ENCODE measurements around the gene GPR157.

GPR157 gene

GRCh38 chr1:9120312-9120958 is 8.5 kb downstream of the GPR157 start:
- peaks cover 10% of the 10 kb centered on the region for H3K79me2 ChIP-seq
- H3K36me3 ChIP-seq (ENCODE audit: control insufficient read depth, insufficient read depth, low read length), result no peaks in the 10 kb centered on the region
- H3K4me1 ChIP-seq, result peaks cover 2% of the 10 kb centered on the region
- TF ChIP-seq CTCF (IDR thresholded peaks at IDR 0.05), result no peak
- no peak overlapping the region for H3K27ac ChIP-seq
- H3K4me2 ChIP-seq (ENCODE audit: low read length), result no peak overlapping the region
- H3K4me3 ChIP-seq (ENCODE audit: low read depth, low read length), result no peak overlapping the region
- H3K27me3 ChIP-seq (ENCODE audit: control insufficient read depth, insufficient read depth, low read length), result no peaks in the 10 kb centered on the region
- no peaks in the 10 kb centered on the region for H3K9me3 ChIP-seq (ENCODE audit: control insufficient read depth, low read length)
- no peak overlapping the region for H2AFZ ChIP-seq
- no peak overlapping the region for H3K9ac ChIP-seq

- H3K4me2 ChIP-seq (ENCODE audit: low read length), result no peak overlapping the region
- no peaks in the 10 kb centered on the region for H3K9me3 ChIP-seq (ENCODE audit: control insufficient read depth, low read length)
- peaks cover 10% of the 10 kb centered on the region for H3K79me2 ChIP-seq
- H3K4me3 ChIP-seq (ENCODE audit: low read depth, low read length), result no peak overlapping the region
- no peaks in the 10 kb centered on the region for H3K36me3 ChIP-seq (ENCODE audit: control insufficient read depth, insufficient read depth, low read length)
- no peak overlapping the region for H3K27ac ChIP-seq
- TF ChIP-seq CTCF (IDR thresholded peaks at IDR 0.05), result no peak
- H3K9ac ChIP-seq, result no peak overlapping the region
- H2AFZ ChIP-seq, result no peak overlapping the region
- no peaks in the 10 kb centered on the region for H3K27me3 ChIP-seq (ENCODE audit: control insufficient read depth, insufficient read depth, low read length)
- peaks cover 2% of the 10 kb centered on the region for H3K4me1 ChIP-seq
Observed at GRCh38 chr1:9119745-9120144, 9.2 kb downstream of the GPR157 start.

GRCh38 chr1:9118186-9118585 is 10.7 kb downstream of the GPR157 start:
- Histone ChIP-seq H3K9me3 (ENCODE audit: control insufficient read depth, low read length) (no peaks in the 10 kb centered on the region), H2AFZ (no peak overlapping the region), H3K4me2 (ENCODE audit: low read length) (no peak overlapping the region), H3K36me3 (ENCODE audit: control insufficient read depth, insufficient read depth, low read length) (no peaks in the 10 kb centered on the region), H3K27me3 (ENCODE audit: control insufficient read depth, insufficient read depth, low read length) (no peaks in the 10 kb centered on the region), H3K4me3 (ENCODE audit: low read depth, low read length) (no peak overlapping the region), H3K4me1 (peaks cover 2% of the 10 kb centered on the region), H3K27ac (no peak overlapping the region), H3K9ac (no peak overlapping the region), H3K79me2 (peaks cover 10% of the 10 kb centered on the region)
- no peak for TF ChIP-seq CTCF (IDR thresholded peaks at IDR 0.05)

DNA sequence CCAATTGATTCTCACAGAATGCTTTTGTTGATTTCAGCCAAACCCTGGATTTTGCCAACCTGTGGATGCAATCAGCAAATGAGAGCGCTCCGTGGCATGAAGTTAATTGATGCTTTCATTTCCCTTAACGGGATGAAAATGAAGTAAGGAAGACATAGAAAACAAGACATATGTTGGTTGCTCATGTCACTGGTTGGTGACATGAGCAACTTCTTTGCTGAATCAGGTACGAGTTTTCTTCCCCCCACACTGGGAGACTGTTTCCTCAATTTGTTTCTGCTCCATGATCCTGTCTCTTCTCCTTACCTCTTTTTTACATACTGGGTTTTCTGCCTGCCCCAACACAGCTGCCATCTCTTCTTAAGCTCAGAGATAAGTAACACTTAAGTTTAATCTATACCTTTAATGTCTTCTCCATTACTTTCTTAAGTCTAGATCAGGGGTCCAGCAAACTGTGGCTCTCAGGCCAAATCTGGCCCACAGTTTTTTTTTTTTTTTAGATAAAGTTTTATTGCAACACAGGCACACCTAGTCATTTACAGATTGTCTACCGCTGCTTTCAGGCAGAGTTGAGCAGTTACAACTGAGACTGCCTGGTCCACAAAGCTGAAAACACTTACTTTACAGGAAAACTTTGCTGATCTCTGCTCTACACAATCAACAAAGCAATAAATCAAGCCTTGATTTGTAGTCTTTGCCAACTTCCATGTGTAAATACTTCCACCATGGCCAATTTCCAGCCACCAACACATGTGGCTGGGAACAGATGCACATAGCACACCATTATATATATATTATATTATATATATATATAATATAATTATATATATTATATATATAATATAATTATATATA is 13.3 kb downstream of the GPR157 start:
- Histone ChIP-seq H3K4me2 (ENCODE audit: low read length) (no peak overlapping the region), H3K4me1 (peaks cover 2% of the 10 kb centered on the region), H3K79me2 (no peaks in the 10 kb centered on the region), H3K9me3 (ENCODE audit: control insufficient read depth, low read length) (no peaks in the 10 kb centered on the region), H3K36me3 (ENCODE audit: control insufficient read depth, insufficient read depth, low read length) (no peaks in the 10 kb centered on the region), H3K9ac (no peak overlapping the region), H3K4me3 (ENCODE audit: low read depth, low read length) (no peak overlapping the region), H3K27ac (no peak overlapping the region), H2AFZ (no peak overlapping the region), H3K27me3 (ENCODE audit: control insufficient read depth, insufficient read depth, low read length) (no peaks in the 10 kb centered on the region)
- no peak for TF ChIP-seq CTCF (IDR thresholded peaks at IDR 0.05)

Measured in parathyroid adenoma (tissue), 2 donors.